AG09309 (cell line): Measurements from ENCODE around the gene ELOVL3.

ENCODE experiments used
- DNase-seq: peaks from one replicate; pipeline ENCODE4 v3.0.0-alpha.2; 2010; ENCODE audit warnings: low read depth
- H3K4me3 ChIP-seq: 2 replicates; pipeline ENCODE4 v1.5.1; 2011; ENCODE audit warnings: mild to moderate bottlenecking, low read depth, low read length, moderate library complexity; ENCODE audit not compliant: control insufficient read depth
- CTCF ChIP-seq: IDR thresholded peaks from 2 replicates; pipeline ENCODE4 v1.5.1; 2011; ENCODE audit warnings: mild to moderate bottlenecking, low read depth, low read length, inconsistent platforms; ENCODE audit not compliant: insufficient read depth, control insufficient read depth; ENCODE audit errors: missing control alignments

Gene ELOVL3

GRCh38 chr10:102241444-102242117 is 15.5 kb downstream of the ELOVL3 start, which contains the start of gene PITX3:
Gene PITX3 (minus strand): TSS chr10:102241512. CDS start chr10:102232080, 9,432 bp downstream.
- DNase-seq: no peak
- peak within 1 kb of the TSS; percentile 81 for H3K4me3 ChIP-seq
- no peak for TF ChIP-seq CTCF

- no peak for DNase-seq
- H3K4me3 ChIP-seq: peak overlapping the region; percentile 81
- no peak for TF ChIP-seq CTCF
Observed at GRCh38 chr10:102242118-102242485, 16.0 kb downstream of the ELOVL3 start.

GRCh38 chr10:102243309-102243708 is 17.2 kb downstream of the ELOVL3 start:
- H3K4me3 ChIP-seq: no peak overlapping the region
- no peak for DNase-seq
- no peak for TF ChIP-seq CTCF

GRCh38 chr10:102245082-102245931 is 19.2 kb downstream of the ELOVL3 start, which contains the start of gene GBF1:
Gene GBF1 (plus strand): TSS chr10:102245532. CDS start chr10:102258939, 13,407 bp downstream.
- TF ChIP-seq CTCF: no peak
- H3K4me3 ChIP-seq: peak within 1 kb of the TSS; percentile 90
- DNase-seq: peak; percentile 100

GRCh38 chr10:102245932-102246251 is 19.8 kb downstream of the ELOVL3 start:
- no peak for TF ChIP-seq CTCF
- H3K4me3 ChIP-seq: peak overlapping the region; percentile 90
- DNase-seq: no peak

- no peak for DNase-seq
- no peak for TF ChIP-seq CTCF
- peak overlapping the region; percentile 90 for H3K4me3 ChIP-seq
Observed at GRCh38 chr10:102246261-102246660, 20.2 kb downstream of the ELOVL3 start.
